Measurements from ENCODE around the gene SCYGR7. TPM values are rescaled to one million over a fixed set of nuclear protein-coding genes. Genes with fewer than 3 reads are reported as not detected.
"Not testable (repeated sequence)": the region's sequence is repeated elsewhere in the genome, so short reads cannot be mapped to it uniquely, and the experiment has no call there.

Gene SCYGR7
- total RNA-seq, 2 experiments from 2014 or later: not detected

- Mint-ChIP-seq H3K4me3 (no peak overlapping the region), H3K9me3 (no peaks in the 10 kb centered on the region), H3K27me3 (no peaks in the 10 kb centered on the region), H3K4me1 (ENCODE audit: low read depth) (no peaks in the 10 kb centered on the region), H3K36me3 (ENCODE audit: low read depth) (no peaks in the 10 kb centered on the region), H3K27ac (no peak overlapping the region)
- no peak for TF ChIP-seq CTCF (IDR thresholded peaks at IDR 0.05)
- DNase-seq (peak; percentile 22), ATAC-seq (no peak)
- CTCF ChIA-PET: no interaction called here
- POLR2A ChIA-PET: no interaction called here
- intact Hi-C loops (cut with micrococcal nuclease): no loop called here
Measured at GRCh38 chr2:227748079-227748478, 19.9 kb downstream of the SCYGR7 start.

- H3K4me1 Mint-ChIP-seq (ENCODE audit: low read depth); H3K27ac Mint-ChIP-seq; intact Hi-C loops (cut with micrococcal nuclease); H3K36me3 Mint-ChIP-seq (ENCODE audit: low read depth); ATAC-seq; H3K9me3 Mint-ChIP-seq; POLR2A ChIA-PET; DNase-seq; H3K27me3 Mint-ChIP-seq; H3K4me3 Mint-ChIP-seq: not testable (repeated sequence)
- CTCF ChIA-PET: interaction anchor here (1.0 to 1.8 kb wide), 3 partner anchors 9 to 518 kb away, joined by 4 to 13 read pairs (median 4); no protein-coding TSS in a partner anchor
Measured at GRCh38 chr2:227756261-227756660, 28.1 kb downstream of the SCYGR7 start.

- H3K36me3 Mint-ChIP-seq (ENCODE audit: low read depth): no peaks in the 10 kb centered on the region
- intact Hi-C loops (cut with micrococcal nuclease): loop anchor here (5.0 to 10.0 kb wide), 4 partner anchors 102 to 635 kb away; no protein-coding TSS in a partner anchor
- no peak overlapping the region for H3K27ac Mint-ChIP-seq
- no peak for DNase-seq
- CTCF ChIA-PET: interaction anchor here (3.0 kb wide), 1 partner anchor 101 kb away, joined by 11 read pairs; no protein-coding TSS in a partner anchor
- no peak for TF ChIP-seq CTCF (IDR thresholded peaks at IDR 0.05)
- no peak overlapping the region for H3K4me3 Mint-ChIP-seq
- no peaks in the 10 kb centered on the region for H3K4me1 Mint-ChIP-seq (ENCODE audit: low read depth)
- no peaks in the 10 kb centered on the region for H3K9me3 Mint-ChIP-seq
- H3K27me3 Mint-ChIP-seq: peaks cover 7% of the 10 kb centered on the region
- ATAC-seq: no peak
- POLR2A ChIA-PET: no interaction called here
Measured at GRCh38 chr2:227759411-227760118, 31.4 kb downstream of the SCYGR7 start.

- no peak for ATAC-seq
- POLR2A ChIA-PET: no interaction called here
- CTCF ChIA-PET: interaction anchor here (3.0 kb wide), 1 partner anchor 104 kb away, joined by 11 read pairs; no protein-coding TSS in a partner anchor
- DNase-seq: no peak
- H3K9me3 Mint-ChIP-seq: no peaks in the 10 kb centered on the region
- TF ChIP-seq CTCF (IDR thresholded peaks at IDR 0.05): no peak
- H3K36me3 Mint-ChIP-seq (ENCODE audit: low read depth): no peaks in the 10 kb centered on the region
- H3K4me3 Mint-ChIP-seq: no peak overlapping the region
- intact Hi-C loops (cut with micrococcal nuclease): loop anchor here (5.0 to 10.0 kb wide), 4 partner anchors 105 to 637 kb away; no protein-coding TSS in a partner anchor
- no peaks in the 10 kb centered on the region for H3K4me1 Mint-ChIP-seq (ENCODE audit: low read depth)
- peaks cover 2% of the 10 kb centered on the region for H3K27me3 Mint-ChIP-seq
- no peak overlapping the region for H3K27ac Mint-ChIP-seq
Measured at GRCh38 chr2:227761740-227762476, 33.8 kb downstream of the SCYGR7 start.

GRCh38 chr2:227765788-227766372 is 37.7 kb downstream of the SCYGR7 start:
- intact Hi-C loops (cut with micrococcal nuclease): loop anchor here (10.0 kb wide), 3 partner anchors 281 to 641 kb away; no protein-coding TSS in a partner anchor
- H3K4me3 Mint-ChIP-seq: no peak overlapping the region
- DNase-seq: no peak
- CTCF ChIA-PET: interaction anchor here (0.6 to 3.9 kb wide), 53 partner anchors 8 to 637 kb away, joined by 3 to 65 read pairs (median 4); no protein-coding TSS in a partner anchor
- no peaks in the 10 kb centered on the region for H3K36me3 Mint-ChIP-seq (ENCODE audit: low read depth)
- H3K9me3 Mint-ChIP-seq: no peaks in the 10 kb centered on the region
- no peak overlapping the region for H3K27ac Mint-ChIP-seq
- no peak for TF ChIP-seq CTCF (IDR thresholded peaks at IDR 0.05)
- ATAC-seq: no peak
- H3K4me1 Mint-ChIP-seq (ENCODE audit: low read depth): no peaks in the 10 kb centered on the region
- H3K27me3 Mint-ChIP-seq: peaks cover under 1% of the 10 kb centered on the region
- POLR2A ChIA-PET: no interaction called here
